Measurements from ENCODE around the gene DAD1. TPM values are rescaled to one million over a fixed set of nuclear protein-coding genes. Genes with fewer than 3 reads are reported as not detected.

DAD1 gene
- total RNA-seq, 1 donor from 2014 or later, result 186 TPM

DNA sequence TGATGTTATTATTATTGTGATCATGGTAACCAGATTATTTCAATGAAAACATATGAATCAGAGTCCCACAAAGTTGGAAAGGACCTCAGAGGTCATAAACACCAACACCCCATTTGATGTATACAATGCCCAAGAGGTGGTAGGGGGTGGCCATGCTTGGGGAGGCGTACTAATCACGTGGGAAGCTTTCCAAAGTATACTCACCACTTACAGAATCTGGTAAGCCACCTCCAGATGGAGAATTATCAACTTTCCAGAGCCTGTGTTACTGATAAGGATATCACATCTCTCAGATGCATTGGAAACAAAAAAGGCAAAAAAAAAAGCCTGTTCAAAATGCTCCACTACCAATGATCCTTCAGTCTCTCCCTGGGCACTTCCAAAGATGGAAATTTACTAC lies 8.4 kb downstream of the DAD1 start:
- DNase-seq (ENCODE audit: low spot score in 2 of 2), result no peak

GRCh38 chr14:22579881-22580280 lies 9.1 kb downstream of the DAD1 start:
- Histone ChIP-seq H3K9me3 (no peaks in the 10 kb centered on the region), H3K27ac (no peak overlapping the region), H3K27me3 (no peaks in the 10 kb centered on the region), H3K4me3 (no peak overlapping the region), H3K4me1 (peaks cover 0 to 13% of the 10 kb centered on the region in 2 donors), H3K36me3 (peaks cover under 1 to 7% of the 10 kb centered on the region in 2 donors)
- TF ChIP-seq, protein P1, sequence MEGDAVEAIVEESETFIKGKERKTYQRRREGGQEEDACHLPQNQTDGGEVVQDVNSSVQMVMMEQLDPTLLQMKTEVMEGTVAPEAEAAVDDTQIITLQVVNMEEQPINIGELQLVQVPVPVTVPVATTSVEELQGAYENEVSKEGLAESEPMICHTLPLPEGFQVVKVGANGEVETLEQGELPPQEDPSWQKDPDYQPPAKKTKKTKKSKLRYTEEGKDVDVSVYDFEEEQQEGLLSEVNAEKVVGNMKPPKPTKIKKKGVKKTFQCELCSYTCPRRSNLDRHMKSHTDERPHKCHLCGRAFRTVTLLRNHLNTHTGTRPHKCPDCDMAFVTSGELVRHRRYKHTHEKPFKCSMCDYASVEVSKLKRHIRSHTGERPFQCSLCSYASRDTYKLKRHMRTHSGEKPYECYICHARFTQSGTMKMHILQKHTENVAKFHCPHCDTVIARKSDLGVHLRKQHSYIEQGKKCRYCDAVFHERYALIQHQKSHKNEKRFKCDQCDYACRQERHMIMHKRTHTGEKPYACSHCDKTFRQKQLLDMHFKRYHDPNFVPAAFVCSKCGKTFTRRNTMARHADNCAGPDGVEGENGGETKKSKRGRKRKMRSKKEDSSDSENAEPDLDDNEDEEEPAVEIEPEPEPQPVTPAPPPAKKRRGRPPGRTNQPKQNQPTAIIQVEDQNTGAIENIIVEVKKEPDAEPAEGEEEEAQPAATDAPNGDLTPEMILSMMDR (IDR thresholded peaks at IDR 0.05), result no peak
- intact Hi-C loops (cut with DNase I), result no loop called here
- DNase-seq (ENCODE audit: low spot score in 2 of 2), result no peak

More for the DNA sequence above, 8.4 kb downstream of the DAD1 start:
- H3K4me3 ChIP-seq, result no peak overlapping the region
- TF ChIP-seq, protein P1 (IDR thresholded peaks at IDR 0.05), result no peak
- H3K27ac ChIP-seq, result no peak overlapping the region
- peaks cover 0 to 15% of the 10 kb centered on the region in 2 donors for H3K4me1 ChIP-seq
- intact Hi-C loops (cut with DNase I), result no loop called here
- H3K36me3 ChIP-seq, result peaks cover 0 to 4% of the 10 kb centered on the region in 2 donors
- no peaks in the 10 kb centered on the region for H3K27me3 ChIP-seq
- no peaks in the 10 kb centered on the region for H3K9me3 ChIP-seq

- intact Hi-C loops (cut with DNase I), result no loop called here
- no peak overlapping the region for H3K27ac ChIP-seq
- no peaks in the 10 kb centered on the region for H3K9me3 ChIP-seq
- DNase-seq (ENCODE audit: low spot score in 2 of 2), result no peak
- H3K4me1 ChIP-seq, result peaks cover 0 to 8% of the 10 kb centered on the region in 2 donors
- no peak overlapping the region for H3K4me3 ChIP-seq
- TF ChIP-seq, protein P1 (IDR thresholded peaks at IDR 0.05), result no peak
- H3K27me3 ChIP-seq, result no peaks in the 10 kb centered on the region
- peaks cover 7 to 12% of the 10 kb centered on the region in 2 donors for H3K36me3 ChIP-seq
Observed at GRCh38 chr14:22579236-22579635, 9.8 kb downstream of the DAD1 start.

DNA sequence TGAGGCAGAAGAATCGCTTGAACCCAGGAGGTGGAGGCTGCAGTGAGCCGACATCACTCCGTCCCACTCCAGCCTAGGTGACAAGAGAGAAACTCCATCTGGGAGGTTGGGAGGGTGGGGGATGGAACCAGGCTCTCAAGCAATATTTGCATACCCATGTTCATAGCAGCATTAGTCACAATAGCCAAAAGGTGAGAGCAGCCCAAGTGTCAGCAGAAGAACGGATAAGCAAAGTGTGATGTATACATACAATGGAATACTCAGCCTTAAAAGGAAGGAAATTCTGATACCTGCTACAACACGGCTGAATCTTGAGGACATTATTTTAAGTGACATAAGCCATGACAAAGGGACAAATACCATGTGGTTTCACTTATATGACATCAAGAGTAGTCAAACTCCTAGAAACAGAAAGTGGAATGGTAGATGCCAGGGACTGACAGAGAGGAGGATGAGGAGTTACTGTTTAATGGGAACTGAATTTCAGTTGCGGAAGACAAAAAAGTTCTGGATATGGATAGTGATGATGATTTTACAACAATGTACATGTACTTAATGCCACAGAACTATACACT lies 11.6 kb downstream of the DAD1 start:
- Histone ChIP-seq H3K27me3 (no peaks in the 10 kb centered on the region), H3K9me3 (no peaks in the 10 kb centered on the region), H3K27ac (no peak overlapping the region), H3K4me1 (peaks cover 0 to 4% of the 10 kb centered on the region in 2 donors), H3K4me3 (no peak overlapping the region), H3K36me3 (peaks cover 13 to 25% of the 10 kb centered on the region in 2 donors)
- DNase-seq (ENCODE audit: low spot score in 2 of 2), result no peak
- TF ChIP-seq, protein P1 (IDR thresholded peaks at IDR 0.05), result no peak
- intact Hi-C loops (cut with DNase I), result no loop called here

GRCh38 chr14:22573804-22574203 lies 15.2 kb downstream of the DAD1 start:
- no peak overlapping the region for H3K27ac ChIP-seq
- peaks cover 24 to 40% of the 10 kb centered on the region in 2 donors for H3K36me3 ChIP-seq

More at GRCh38 chr14:22573804-22574203, 15.2 kb downstream of the DAD1 start:
- no peak for DNase-seq (ENCODE audit: low spot score in 2 of 2)
- Histone ChIP-seq H3K27me3 (no peaks in the 10 kb centered on the region), H3K4me1 (peaks cover 0 to 13% of the 10 kb centered on the region in 2 donors), H3K4me3 (no peak overlapping the region), H3K9me3 (no peaks in the 10 kb centered on the region)
- TF ChIP-seq, protein P1 (IDR thresholded peaks at IDR 0.05), result no peak
- intact Hi-C loops (cut with DNase I), result no loop called here

Data from ascending aorta (tissue), 2 donors.